HCEC 1CT (cell line): ENCODE measurements around the gene MAPK10.
"Not testable (repeated sequence)": the region's sequence is repeated elsewhere in the genome, so short reads cannot be mapped to it uniquely, and the experiment has no call there.

ENCODE experiments used
- DNase-seq: peaks from one replicate; pipeline ENCODE4 v3.0.0-alpha.2; 2017

The MAPK10 gene

DNA sequence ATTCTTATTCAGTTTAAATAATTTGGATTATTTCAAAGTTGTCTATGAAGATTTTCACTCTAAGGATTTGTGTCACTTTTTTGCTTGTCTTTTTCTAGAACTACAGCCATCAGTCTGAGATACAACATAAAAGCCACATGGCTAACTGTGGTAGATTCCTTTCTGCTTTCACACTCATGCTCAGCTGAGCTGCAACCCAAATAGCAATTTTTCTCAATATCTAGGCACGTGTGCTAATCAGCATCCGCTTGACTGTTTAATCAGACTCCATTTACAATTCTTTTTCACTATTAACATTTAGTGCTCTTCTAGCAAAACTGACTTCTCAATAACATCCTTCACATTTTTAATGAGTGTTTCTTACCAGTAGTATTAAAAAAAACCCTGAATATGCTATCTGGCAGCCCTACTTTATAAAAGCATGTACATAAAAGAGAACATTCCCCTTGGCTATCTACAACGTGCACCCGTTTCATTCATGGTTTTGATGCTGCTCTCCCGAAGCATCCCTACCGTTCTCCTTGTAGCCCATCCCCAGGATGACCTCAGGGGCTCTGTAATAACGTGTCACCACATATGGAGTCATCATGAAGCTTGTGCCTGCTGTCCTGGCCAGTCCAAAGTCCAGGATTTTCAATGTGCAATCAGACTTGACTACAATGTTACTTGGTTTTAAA lies 259.2 kb downstream of the MAPK10 start:
- DNase-seq, result no peak

DNA sequence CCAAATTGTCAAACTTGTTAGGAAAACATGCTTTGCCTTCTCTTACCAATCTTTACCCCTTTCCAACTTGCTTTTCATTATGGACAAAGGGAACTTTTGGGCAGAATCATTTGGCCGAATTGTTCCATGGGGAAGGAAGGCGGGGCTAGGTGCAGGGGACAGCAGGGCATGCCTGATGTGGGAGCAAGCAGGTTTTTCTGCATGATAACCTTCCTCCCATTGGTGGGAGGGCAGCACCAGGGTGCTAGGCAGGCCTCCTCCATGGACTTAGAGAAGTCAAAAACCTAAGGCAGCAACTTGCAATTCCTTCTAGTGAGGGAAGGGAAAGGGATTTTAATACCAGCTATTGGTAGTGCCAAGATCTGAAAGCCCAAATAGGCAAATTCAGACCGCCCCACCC lies 260.5 kb downstream of the MAPK10 start:
- DNase-seq, result no peak

DNA sequence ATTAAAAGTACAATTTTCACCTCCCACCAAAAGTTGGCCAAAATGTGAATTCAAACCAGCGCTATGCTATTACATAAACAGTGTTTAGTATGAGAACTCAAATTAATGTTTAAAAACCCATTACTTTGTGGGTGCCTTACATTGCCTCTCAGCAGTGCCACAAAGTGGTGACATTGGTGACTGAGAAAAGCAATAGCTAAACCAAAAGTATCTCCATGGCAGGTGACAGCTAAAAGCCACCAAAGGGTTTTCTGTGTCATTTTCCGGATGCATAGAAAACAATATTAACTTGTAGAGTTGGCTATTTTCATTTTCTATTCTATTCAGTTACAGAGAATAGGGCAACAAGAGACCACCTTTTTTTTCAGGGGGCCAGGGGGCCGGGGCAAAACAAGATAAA lies 261.2 kb downstream of the MAPK10 start:
- no peak for DNase-seq

DNA sequence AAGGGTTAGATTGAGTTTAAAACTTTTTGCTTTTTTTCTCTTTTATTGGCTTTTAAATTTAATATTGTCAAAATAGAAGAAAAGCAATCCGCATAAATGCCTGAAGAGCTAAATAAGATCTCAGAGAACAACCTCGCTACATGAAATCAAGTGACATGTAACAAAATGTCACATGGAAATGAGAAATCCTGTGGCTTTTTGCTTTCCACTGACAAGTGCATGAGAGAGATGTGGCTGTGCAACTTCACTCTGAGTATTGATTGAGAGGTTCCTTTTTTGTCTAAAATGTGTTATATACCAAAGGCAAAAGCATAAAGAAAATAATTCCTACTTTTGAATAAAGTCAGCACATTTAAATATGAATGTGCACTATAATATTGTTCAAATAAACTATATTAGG lies 263.5 kb downstream of the MAPK10 start:
- no peak for DNase-seq

DNA sequence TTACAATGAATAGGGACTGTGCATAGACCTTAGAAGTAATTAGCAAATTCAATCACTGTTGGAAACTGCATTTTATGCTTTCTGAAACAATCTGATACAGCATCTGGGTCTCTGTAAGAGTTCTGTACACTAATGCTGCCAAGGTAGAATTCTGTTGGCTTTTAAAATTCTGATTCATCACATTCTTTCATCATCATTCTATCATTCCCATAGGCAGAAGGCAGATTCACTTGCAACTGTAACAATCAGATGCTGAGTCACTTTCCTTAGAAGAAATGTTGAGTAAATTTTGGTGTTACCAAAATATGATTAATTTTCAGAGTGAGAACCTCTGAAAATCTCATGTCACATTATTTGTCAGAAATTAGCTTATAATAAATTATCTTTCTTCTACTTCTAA lies 267.2 kb downstream of the MAPK10 start:
- peak; percentile 78 for DNase-seq

DNA sequence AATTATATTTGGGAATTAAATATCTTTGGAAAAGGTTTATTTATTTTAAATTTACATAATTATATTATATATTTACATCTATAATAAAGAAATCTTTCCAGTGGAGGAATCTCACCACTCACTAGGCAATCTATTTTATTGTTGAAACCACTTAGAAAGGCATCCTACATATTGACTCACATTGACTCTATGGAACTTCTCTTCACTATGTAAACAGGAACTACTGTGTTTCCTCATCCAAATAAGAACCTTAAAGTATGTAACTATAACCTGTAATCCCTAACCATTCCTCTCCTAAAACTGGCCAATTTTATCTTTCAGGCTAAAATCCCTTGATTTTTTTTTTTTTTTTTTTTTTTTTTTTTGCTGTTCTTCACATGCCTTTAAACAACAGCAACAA lies 268.7 kb downstream of the MAPK10 start:
- DNase-seq, result peak; percentile 19

DNA sequence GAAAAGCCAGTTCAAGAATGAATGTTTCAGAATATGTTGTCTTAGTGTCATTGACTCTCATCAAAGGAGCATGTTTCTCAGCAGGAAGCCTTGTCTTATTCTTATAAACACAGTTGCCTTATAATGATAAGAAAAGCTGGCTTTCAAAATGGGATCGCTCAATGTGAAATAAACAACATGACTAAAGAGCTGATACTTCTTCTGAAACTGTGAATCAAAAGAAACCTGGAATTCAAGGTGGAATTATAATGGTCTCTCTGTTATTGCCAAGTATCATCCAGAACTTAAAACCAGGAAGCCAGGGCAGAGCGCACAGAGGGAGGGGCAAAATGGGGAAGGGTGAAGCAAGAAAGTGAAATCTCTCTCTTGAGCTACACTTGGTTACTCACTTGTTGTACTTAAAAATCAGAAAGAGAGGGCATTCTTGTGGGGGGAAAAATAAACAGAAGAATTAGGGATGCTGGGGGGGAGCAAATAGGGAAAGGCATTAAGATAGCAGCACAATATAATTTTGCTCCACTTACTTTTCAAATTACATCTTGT lies 270.0 kb downstream of the MAPK10 start:
- no peak for DNase-seq

DNA sequence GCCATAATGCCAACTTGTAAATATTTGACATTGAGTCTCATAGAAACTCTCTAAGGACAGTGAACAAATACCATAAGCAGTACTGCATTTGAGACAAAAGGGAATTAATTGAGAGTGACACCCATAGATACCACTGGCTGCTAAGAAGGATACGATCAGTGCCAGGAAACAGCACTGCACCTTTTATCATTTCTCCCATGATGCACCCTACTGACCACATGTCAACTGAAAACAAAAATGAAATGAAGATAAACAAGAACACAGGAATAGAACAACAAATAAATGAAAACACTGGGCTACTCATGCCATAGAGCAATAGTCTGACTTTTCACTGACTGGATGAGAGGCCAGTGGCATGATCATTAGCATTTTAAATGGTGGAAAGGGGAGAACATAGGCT lies 270.8 kb downstream of the MAPK10 start:
- no peak for DNase-seq

DNA sequence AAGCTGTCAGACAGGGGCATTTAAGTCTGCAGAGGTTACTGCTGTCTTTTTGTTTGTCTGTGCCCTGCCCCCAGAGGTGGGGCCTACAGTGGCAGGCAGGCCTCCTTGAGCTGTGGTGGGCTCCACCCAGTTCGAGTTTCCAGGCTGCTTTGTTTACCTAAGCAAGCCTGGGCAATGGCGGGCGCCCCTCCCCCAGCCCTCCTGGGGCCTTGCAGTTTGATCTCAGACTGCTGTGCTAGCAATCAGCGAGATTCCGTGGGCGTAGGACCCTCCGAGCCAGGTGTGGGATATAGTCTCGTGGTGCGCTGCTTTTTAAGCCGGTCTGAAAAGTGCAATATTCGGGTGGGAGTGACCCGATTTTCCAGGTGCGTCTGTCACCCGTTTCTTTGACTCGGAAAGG lies 284.1 kb downstream of the MAPK10 start:
- DNase-seq, result not testable (repeated sequence)

DNA sequence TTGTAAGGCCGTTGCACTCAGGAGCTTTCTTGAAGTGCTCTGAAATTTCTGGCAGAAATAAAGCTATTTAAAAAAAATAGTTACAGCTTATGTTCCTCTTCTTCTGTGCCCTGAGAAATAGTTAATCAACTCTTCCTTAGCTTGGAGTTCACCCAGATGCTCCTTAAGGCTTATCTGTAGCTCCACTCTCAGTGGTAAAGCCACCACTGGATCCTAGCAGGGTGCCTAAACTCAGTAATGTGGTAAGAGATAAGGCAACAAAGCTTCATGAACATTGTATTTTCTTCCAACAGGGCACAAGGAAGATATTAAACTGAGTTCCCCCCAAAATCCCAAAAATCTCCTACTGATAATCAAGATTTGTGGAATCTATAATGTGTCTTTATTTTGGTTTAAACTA lies 299.5 kb downstream of the MAPK10 start:
- DNase-seq, result no peak

DNA sequence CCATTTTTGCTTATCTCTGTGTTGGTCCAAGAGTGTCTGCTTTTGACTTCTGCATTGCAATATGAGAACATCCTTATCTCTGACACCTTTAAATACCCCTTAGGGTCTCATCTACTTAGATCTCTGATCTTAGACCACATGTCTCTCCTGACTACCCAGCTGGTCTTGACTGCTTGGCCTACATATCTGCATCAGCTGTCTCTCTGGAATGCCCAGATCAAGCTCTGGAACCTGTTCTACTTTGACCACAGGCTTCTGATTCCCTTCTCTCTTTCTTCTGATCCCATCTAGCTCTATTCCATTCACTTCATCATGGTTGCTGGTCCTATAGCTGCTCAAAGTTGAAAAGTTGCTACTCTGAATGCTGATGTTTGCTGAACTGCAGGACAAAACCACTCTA lies 301.2 kb downstream of the MAPK10 start:
- no peak for DNase-seq

DNA sequence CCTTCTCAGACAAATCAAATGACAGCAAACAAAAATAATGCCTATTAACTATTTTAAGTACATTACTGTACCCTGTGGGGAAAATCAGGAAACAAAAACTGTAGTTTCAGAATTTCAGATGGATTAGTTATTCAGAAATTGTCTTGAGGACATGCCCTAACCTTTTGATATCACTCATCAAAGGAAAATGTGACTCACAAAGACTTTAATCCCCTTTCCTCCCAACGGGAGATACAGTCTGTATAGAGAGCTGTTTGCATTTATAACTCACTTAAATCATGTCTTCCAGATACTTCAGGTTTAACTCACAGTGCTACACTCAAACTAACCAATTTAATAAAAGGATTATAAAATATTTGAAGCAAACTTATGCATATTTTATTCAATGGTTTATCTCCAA lies 304.0 kb downstream of the MAPK10 start:
- DNase-seq, result no peak

DNA sequence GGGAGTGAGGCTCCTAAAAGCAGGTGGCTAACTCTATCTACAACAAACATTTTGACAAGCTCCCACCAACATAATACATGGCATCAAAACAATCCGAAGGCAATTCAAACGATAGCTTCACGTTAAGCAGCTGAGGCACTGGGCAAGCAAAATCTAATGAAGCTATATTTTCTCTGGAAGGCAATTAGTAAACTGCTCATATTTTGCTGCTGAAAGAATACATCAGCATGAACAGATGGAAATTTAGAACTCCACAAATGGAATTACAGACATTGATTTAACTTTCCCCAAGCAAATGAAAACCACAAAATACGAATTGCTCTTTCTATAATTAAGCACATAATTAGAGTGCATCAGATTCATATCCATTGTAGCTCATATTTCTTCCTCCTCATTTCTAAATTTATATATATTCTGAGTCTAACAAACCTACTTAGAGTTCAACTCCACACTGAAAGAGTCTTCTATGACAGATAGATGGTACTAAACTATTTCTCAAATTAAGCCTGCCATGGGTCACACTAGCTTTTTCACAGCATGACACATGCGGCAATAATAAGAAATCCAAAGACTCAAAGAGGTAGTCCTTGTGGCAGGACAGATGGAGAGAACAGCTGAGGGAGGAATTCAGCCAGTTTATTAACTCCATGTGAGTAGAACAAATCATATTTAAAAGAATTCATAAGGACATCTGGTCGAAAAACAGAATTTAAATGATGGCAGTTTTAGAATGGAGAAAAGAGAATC lies 305.4 kb downstream of the MAPK10 start:
- no peak for DNase-seq

DNA sequence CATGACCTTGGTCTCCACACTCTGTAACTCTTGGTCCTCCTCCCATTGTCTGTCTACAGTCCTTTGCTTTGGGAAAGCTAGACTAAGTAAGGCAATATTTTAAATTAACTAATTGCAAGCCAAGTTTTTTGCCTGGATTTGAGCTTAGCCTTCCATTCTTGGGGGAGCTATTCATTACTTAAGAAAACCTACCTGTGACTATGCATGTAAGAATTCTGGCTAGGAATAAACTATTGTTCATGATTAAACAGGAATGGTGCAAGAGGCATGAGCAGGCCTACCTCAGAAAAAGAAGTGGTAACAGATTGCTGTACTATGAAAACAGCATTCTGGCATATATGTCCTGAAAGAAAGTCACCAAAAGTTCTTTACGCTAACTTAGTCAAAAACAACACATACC lies 309.4 kb downstream of the MAPK10 start:
- no peak for DNase-seq

DNA sequence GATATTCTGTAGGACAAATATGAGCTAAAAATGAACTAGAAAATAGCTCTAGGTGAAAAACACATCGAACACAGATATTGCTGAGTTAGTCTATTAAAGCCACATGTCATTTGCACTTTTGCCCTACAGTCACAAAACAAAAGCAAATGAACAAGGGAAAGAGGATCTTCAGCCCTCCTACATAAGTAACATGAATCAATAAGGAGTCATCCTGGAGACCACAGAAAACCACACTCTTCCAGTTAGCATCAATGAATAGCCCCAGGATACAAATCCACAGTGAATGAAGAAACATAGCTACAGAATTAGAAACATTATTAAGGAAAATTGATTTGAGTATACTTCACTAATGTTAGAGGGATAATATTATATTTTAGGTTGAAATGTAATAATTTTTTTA lies 311.4 kb downstream of the MAPK10 start:
- peak; percentile 9 for DNase-seq

DNA sequence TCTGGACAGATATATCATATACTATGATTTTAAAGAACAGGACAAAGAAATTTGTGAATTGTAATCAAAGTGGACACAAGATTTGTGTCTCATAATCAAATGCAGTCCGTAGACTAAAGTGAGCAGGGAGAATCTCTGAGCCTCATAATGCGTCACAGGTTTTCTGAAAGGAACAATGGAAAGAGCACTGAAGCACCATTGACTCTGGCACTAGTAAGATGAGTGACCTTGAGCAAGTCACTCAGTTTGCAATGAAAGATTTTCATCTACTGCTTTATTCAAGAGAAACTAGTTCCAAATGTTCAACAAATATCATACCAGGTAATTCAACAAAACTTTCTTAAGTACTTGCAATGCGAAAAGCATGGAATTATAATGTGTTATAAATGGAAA lies 315.3 kb downstream of the MAPK10 start:
- DNase-seq, result no peak

DNA sequence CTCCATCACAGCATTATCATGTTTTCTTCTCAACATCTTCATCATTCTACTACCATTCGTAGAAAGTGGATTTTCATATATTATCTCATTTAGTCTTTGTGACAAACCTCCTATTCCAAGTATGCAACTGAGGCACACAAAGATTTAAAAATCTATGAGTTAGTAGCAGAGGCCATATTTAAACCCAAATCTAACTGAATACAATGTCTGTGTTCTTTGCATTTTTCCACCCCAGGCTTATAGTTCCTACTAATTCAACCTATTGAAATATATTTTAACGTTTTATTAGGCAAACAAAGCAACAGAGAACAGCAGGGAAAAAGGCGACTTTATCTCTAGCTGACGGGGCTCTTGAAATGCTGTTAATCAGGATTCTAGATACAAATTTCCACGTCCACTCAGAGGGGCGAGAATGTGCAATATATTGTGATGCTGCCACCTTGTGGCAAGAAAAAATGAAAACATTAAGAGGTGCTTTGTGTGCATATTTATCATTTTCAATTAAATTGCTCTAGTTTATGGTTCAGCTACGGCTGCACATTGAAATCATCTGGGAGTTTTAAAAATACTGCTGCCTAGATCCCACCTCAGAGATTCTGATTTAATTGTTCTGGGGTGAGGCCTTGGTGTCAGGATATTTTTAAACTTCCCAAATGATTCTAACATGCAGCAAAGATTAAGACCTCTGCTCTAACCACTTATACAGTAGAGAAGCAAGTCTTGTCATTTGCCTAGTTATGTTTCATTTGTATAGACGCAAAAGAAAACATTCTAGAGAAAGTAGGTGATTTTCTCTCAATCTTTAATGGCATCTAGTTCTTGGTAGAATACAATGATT lies 315.9 kb downstream of the MAPK10 start:
- peak; percentile 29 for DNase-seq

DNA sequence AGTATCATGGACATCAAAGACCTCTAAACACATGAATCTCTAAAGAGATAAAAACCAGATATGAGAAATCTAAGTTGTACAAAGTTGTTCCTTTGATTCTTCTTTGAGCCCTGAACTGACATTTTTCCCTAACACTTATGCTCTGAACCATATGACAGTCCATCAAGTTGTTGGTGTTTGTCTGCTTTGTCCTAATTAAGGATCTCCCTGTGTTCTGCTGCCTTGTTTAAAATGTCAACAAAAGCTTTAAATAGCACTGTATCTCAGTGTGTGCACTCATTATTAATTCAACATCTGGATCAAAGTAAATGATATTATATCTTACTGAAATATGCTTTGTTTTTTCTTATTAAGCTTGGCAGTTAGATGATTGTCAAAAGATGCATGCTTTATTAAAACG lies 321.8 kb downstream of the MAPK10 start:
- no peak for DNase-seq

DNA sequence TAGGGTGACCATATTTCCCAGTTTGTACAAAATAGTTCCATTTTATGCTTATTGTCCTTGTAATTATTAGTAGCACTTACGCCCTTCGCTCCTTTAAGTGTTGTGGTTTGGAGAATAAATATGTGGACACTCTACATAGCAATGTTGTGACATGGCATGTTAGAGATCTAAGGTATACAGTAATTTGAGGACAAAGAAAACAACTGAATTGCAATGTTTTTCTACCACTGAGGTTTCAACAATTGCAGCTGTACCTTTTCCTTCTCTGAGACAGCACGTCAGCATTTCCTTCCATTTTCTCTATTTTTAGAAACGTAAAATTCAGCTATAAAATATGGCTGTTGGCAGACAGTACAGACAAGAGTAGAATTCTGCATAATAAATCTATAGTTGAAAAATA lies 323.1 kb downstream of the MAPK10 start:
- peak; percentile 67 for DNase-seq

DNA sequence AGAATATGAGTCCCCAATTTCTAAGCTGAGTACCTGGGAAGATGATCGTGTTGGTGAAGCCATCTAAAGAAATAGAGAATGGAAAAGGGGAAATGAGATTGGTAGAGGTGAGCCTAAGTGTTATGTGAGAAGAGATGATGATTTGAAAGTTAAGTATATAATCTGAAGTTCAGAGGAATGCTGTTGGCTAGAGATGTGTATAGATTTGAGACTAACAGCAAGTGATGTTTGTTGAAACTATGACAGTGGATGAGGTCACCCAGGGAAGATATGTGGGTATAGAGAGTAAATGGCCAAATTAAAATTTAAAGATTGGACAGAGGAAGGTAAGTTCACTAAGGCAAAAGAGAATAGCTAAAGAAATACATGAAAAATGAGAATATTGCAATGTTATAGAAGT lies 324.2 kb downstream of the MAPK10 start:
- DNase-seq, result no peak

DNA sequence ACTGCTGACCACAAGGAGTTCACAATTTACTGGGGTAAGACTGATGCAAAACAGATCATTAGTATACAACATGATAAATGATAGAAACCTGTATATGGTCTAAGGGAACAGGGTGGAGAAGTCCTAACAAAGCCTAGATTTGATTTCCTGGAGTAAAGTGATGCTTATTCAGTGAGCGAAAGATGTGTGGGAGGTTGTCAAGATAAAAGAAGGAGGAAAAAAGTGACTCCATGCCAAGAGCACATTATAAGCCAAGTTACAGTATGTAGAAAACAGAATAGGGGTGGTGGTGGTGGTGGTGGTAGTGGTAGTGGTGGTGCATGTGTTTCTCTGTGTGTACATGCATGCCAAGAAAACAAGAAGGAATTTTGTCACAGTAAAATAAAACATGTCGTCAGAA lies 325.2 kb downstream of the MAPK10 start:
- DNase-seq, result no peak

DNA sequence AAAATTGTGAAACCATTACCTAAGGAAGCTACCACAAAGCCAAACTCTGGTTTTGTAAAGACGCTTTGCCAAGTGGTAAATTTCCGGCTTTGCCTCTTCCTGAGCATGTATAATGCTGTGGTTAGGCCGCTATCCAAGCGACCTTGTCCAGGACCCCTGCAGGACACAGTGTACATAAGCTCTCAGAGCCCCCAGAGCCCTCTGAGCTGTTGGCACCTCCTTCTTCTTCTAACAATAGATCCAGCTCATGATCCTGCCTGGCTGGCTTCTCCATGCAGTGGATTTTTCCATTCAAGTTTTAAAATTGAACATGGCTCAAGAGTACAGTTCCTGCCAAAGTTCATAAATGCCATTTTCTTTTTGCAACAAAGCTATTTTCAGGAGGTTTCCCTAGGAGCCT lies 326.7 kb downstream of the MAPK10 start:
- peak; percentile 14 for DNase-seq

DNA sequence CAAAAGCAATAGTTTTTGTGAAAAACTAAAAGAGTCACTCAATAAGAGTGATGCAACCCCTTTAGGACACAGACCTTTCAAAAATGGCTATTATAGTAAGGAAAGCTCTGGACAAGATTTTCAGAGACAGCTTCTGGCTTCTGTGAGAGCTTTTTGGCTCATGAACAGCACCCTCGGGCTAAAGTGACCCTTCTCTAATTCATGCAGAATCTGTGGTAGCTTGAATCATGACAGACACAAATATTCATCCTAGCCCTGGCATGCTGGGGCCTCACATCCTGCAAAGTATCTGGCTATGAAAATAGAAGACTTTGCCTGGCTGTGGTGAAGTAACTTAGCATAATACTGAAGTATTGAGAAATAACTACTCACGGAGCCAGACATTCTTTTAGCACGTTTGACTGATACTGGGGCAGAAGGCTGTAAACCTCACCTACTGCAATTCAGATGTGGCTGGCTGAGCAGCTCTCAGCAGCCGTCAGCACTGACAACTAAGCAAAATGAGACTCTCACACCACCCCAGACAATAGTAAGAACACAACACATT lies 327.3 kb downstream of the MAPK10 start:
- DNase-seq, result peak; percentile 67
